ENCODE measurements around the gene PRIM2.

- no peak for TF ChIP-seq CTCF (conservative IDR thresholded peaks at IDR 0.05; ENCODE audit: low read length)
- TF ChIP-seq EZH2phosphoT487 (IDR thresholded peaks at IDR 0.05; ENCODE audit: borderline replicate concordance): no peak
Observed at GRCh38 chr6:57315111-57315510, 2.3 kb upstream of the PRIM2 start.
